Tibial nerve (tissue), 4 donors: Measurements from ENCODE around the gene TAPT1. TPM values are rescaled to one million over a fixed set of nuclear protein-coding genes. Genes with fewer than 3 reads are reported as not detected.
A peak's percentile ranks its signal among the peaks of the same experiment; 100 is the strongest.
"Not testable (repeated sequence)": the region's sequence is repeated elsewhere in the genome, so short reads cannot be mapped to it uniquely, and the experiment has no call there.

Experiments used
- DNase-seq, 2 donors: peaks; one replicate each; pipeline ENCODE4 v3.0.0-alpha.2; 2019; ENCODE audit warnings: low spot score in 2 of 2
- H3K27ac ChIP-seq, 4 donors: fragments of 200-600 bp; sonication (generic) in 3 of 4; one replicate each; pipeline ENCODE4 v1.5.1; 2017 to 2019; ENCODE audit warnings: mild to moderate bottlenecking in 1 of 4
- H3K27me3 ChIP-seq, 2 donors: fragments of 200-600 bp; sonication (generic) in 1 of 2; one replicate each; pipeline versions ENCODE4 v1.5.1 to v1.6.0; 2017 to 2019
- H3K36me3 ChIP-seq, 3 donors: fragments of 200-600 bp; sonication (generic); one replicate each; pipeline ENCODE4 v1.5.1; 2018 to 2019
- H3K4me1 ChIP-seq, 4 donors: fragments of 200-600 bp; sonication (generic) in 3 of 4; one replicate each; pipeline ENCODE4 v1.5.1; 2017 to 2019
- H3K4me3 ChIP-seq, 4 donors: fragments of 200-600 bp; sonication (generic) in 3 of 4; one replicate each; pipeline ENCODE4 v1.5.1; 2017 to 2019; ENCODE audit warnings: mild to moderate bottlenecking in 1 of 4, moderate library complexity in 1 of 4
- H3K9me3 ChIP-seq, 4 donors: fragments of 200-600 bp; sonication (generic) in 3 of 4; one replicate each; pipeline ENCODE4 v1.5.1; 2017 to 2019
- EP300 ChIP-seq, 2 donors: sonication (generic); formaldehyde crosslinking; IDR thresholded peaks; one replicate each; pipeline ENCODE4 v1.6.1; 2017; ENCODE audit warnings: antibody characterized with exemption in 2 of 2, mild to moderate bottlenecking in 1 of 2
- POLR2A ChIP-seq, 2 donors: fragments of 450-650 bp; IDR thresholded peaks; one replicate each; pipeline ENCODE4 v1.6.1; 2017; ENCODE audit warnings: antibody characterized with exemption in 2 of 2, mild to moderate bottlenecking in 2 of 2, moderate library complexity in 2 of 2
- whole genome bisulfite sequencing, 2 donors: methylation state at CpG; one replicate each; pipeline ENCODE4 v1.1.5; 2018; 5-methylcytosine and 5-hydroxymethylcytosine counted together
- total RNA-seq, 4 donors: library from RNA; depleted of rRNA; stranded (reverse); fragments of >200 nt; gene quantifications; one replicate each; pipeline ENCODE4 v1.1.0, GENCODE V29; 2016
- TF ChIP-seq, protein P1 (sequence below), 5 experiments: fragments of 200-600 bp in 3 of 5; fragments of 450-650 bp in 2 of 5; sonication (generic) in 3 of 5; IDR thresholded peaks; one replicate each; pipeline ENCODE4 v1.5.1; 2016 to 2019; ENCODE audit warnings: antibody characterized with exemption in 5 of 5, mild to moderate bottlenecking in 3 of 5, moderate library complexity in 2 of 5

The TAPT1 gene
- total RNA-seq, 4 donors from 2014 or later = 21.3 to 41.3 (median 37.5) TPM

DNA sequence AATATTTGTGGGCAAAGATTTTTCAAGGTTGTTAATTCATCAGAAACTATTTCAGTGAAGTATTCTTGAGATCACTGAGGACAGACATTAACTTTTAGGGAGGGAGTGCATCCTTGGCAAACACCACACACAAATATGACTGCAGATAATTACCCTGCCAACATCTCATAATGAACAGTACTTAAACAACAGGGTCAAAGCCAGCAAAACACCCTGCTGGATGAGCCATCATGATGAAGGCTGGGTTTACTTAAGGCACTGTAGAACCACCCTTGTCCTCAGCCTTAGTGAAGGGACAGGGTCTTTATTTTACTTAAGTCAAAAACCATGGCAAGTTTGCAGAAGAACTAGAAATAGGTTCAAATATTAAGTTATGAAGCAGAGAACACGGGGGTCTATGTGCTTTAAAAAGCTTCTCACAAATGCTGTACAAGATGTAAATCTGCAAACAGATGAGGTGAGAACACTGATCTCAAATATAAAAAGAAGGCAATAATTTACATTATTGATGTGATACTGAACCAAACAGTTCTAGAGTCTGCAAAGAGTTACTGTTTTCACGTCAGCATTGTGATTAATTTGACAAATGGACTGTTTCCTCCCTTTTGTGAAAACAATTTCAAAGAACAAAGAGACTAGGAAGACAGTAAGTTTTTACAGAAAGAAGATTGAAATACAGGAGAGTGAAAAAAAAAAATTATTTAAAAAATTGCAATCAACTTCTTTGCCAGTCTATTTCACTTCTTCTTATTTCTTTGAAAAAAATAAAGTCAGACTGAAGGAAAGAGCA is 28.2 kb downstream of the TAPT1 start:
- no peak for DNase-seq
- TF ChIP-seq EP300 (IDR thresholded peaks at IDR 0.05) = no peak
- TF ChIP-seq POLR2A (IDR thresholded peaks at IDR 0.05) = no peak
- TF ChIP-seq, protein P1, sequence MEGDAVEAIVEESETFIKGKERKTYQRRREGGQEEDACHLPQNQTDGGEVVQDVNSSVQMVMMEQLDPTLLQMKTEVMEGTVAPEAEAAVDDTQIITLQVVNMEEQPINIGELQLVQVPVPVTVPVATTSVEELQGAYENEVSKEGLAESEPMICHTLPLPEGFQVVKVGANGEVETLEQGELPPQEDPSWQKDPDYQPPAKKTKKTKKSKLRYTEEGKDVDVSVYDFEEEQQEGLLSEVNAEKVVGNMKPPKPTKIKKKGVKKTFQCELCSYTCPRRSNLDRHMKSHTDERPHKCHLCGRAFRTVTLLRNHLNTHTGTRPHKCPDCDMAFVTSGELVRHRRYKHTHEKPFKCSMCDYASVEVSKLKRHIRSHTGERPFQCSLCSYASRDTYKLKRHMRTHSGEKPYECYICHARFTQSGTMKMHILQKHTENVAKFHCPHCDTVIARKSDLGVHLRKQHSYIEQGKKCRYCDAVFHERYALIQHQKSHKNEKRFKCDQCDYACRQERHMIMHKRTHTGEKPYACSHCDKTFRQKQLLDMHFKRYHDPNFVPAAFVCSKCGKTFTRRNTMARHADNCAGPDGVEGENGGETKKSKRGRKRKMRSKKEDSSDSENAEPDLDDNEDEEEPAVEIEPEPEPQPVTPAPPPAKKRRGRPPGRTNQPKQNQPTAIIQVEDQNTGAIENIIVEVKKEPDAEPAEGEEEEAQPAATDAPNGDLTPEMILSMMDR (IDR thresholded peaks at IDR 0.05) = no peak
- H3K4me3 ChIP-seq = no peak overlapping the region
- no peaks in the 10 kb centered on the region for H3K36me3 ChIP-seq
- no peak overlapping the region for H3K27ac ChIP-seq
- H3K9me3 ChIP-seq = no peaks in the 10 kb centered on the region
- H3K27me3 ChIP-seq = no peaks in the 10 kb centered on the region
- H3K4me1 ChIP-seq = peaks cover 0 to 53% (median 10%) of the 10 kb centered on the region in 4 donors
- WGBS, 2 donors = 75 to 78% methylated on average over 2 of the region's 2 CpGs

DNA sequence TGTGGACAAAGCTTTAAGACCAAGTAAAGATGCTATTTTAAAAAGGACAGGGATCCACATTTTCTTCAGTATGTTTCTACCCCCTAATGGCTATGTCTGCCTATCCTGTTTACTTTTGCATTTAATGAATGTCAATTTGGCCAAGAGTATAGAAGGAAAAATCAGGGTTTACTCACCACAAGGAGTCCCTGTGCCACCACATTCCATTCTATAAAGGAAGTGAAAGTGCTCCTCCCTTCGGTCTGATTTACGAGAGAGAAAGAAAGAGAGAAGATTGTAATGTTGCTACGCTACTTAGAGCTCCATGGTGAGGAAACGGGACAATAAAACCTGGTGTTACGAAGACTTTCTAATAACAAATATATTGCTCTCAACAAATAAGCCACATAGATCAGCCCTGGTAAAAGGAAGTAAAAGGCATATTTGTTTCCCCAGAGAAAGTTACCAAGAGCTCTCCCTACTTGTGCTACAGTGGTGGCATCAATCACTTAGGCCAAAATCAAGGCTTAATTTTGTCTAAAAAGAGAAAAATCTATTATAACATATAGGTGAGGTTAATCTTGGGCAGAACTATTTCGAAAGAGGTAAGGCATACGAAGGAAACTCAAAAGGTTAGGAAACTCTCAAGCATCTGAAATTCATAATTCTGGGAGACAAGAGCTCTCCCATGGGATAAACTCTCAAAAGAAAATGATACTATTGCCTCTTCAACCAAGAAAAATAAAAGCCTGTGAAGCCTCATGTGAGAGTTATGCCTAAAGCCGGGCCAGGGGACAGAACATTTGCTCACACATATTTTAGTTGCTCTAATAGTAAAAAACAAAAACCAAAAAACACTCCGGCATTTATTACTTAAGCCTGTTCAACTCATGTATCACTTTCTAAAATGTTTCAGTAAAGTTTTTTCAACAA is 29.5 kb downstream of the TAPT1 start:
- Histone ChIP-seq H3K4me3 (peak overlapping the region in 3 of 4 donors; percentile 2 to 13 (median 3)), H3K4me1 (peaks cover 0 to 64% (median 13%) of the 10 kb centered on the region in 4 donors), H3K9me3 (no peaks in the 10 kb centered on the region), H3K27me3 (no peaks in the 10 kb centered on the region), H3K27ac (peak overlapping the region in 3 of 4 donors; percentile 3 to 79 (median 36)), H3K36me3 (no peaks in the 10 kb centered on the region)
- 25 to 32% methylated on average over 9 of the region's 9 CpGs for WGBS, 2 donors
- no peak for DNase-seq
- peak in 1 of 2 donors; percentile 18 for TF ChIP-seq EP300 (IDR thresholded peaks at IDR 0.05)
- TF ChIP-seq, protein P1 (IDR thresholded peaks at IDR 0.05) = peak; percentile 27 to 62 (median 44)
- no peak for TF ChIP-seq POLR2A (IDR thresholded peaks at IDR 0.05)

DNA sequence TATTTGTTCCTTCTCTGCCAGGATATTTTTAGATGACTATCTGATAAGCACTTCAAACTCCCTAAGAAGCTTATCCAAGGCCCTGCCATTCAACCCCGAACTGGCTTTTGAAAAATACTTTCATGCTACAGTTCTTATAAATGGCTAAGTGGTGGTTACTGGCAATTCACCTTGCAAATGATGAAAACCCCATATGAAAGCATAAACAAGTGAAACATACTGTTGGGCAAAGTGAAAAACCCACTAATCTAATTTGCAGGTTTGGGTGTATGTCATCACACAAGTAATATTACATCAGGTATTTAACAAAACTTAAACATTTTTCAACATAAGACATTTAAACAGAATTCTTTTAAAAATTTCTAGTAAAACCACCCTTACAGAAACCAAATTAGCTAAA is 31.1 kb downstream of the TAPT1 start:
- Histone ChIP-seq H3K27me3 (no peaks in the 10 kb centered on the region), H3K27ac (no peak overlapping the region), H3K36me3 (peaks cover 0 to 12% (median 0%) of the 10 kb centered on the region in 3 donors), H3K9me3 (no peaks in the 10 kb centered on the region), H3K4me3 (no peak overlapping the region), H3K4me1 (peaks cover 0 to 64% (median 13%) of the 10 kb centered on the region in 4 donors)
- TF ChIP-seq, protein P1 (IDR thresholded peaks at IDR 0.05) = no peak
- TF ChIP-seq EP300 (IDR thresholded peaks at IDR 0.05) = no peak
- no peak for TF ChIP-seq POLR2A (IDR thresholded peaks at IDR 0.05)
- WGBS, 2 donors = 95 to 100% methylated on average over 1 of the region's 1 CpG
- no peak for DNase-seq

DNA sequence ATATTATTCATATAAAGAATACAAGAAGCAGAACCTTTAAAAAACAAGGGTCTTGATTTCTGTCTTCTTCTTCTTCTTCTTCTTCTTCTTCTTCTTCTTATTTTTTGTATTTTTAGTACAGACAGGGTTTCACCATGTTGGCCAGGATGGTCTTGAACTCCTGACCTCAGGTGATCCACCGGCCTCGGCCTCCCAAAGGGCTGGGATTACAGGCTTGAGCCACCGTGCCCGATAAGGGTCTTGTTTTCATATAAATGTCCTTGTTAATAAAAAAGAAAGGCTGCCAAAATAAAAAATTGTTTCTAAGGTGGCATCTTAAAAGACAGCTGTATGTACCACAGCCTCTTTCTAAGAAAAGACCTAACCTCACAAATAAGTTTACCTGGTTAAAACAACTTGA is 31.5 kb downstream of the TAPT1 start:
- not testable (repeated sequence) for H3K27me3 ChIP-seq, H3K4me3 ChIP-seq, DNase-seq, H3K9me3 ChIP-seq, H3K27ac ChIP-seq
- WGBS, 2 donors = 89 to 91% methylated on average over 4 of the region's 4 CpGs
- H3K4me1 ChIP-seq = peaks cover 0 to 64% (median 13%) of the 10 kb centered on the region in 4 donors
- H3K36me3 ChIP-seq = peaks cover 0 to 16% (median 0%) of the 10 kb centered on the region in 3 donors

DNA sequence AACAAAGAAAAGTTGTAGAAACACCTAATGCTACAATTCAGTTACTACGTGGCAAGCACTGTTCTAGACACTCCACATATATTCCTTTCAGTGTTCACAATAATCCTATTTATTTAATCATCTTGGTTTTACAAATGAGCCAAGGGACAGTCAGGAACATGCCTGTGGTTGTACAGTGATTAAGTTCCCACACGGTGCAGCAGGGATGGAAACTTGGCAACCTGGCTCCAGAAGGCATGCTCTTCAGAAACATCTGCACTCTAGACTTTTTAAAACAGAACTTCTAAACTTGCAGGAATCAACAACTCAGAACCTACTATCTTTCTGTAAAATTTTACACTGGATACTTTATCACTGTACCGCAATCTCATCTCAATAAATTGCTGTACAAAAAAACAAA is 32.1 kb downstream of the TAPT1 start:
- Histone ChIP-seq H3K36me3 (peaks cover 0 to 22% (median 0%) of the 10 kb centered on the region in 3 donors), H3K27me3 (no peaks in the 10 kb centered on the region), H3K4me3 (no peak overlapping the region), H3K9me3 (no peaks in the 10 kb centered on the region), H3K4me1 (peaks cover 0 to 62% (median 13%) of the 10 kb centered on the region in 4 donors), H3K27ac (no peak overlapping the region)
- no peak for DNase-seq
- TF ChIP-seq EP300 (IDR thresholded peaks at IDR 0.05) (no peak), POLR2A (IDR thresholded peaks at IDR 0.05) (no peak)
- TF ChIP-seq, protein P1 (IDR thresholded peaks at IDR 0.05) = no peak
- WGBS, 2 donors = 61 to 66% methylated on average over 3 of the region's 3 CpGs
